Measurements from ENCODE around the gene OLA1.

The OLA1 gene

GRCh38 chr2:174224125-174224524 is 24.2 kb downstream of the OLA1 start:
- no peak for FAIRE-seq

DNA sequence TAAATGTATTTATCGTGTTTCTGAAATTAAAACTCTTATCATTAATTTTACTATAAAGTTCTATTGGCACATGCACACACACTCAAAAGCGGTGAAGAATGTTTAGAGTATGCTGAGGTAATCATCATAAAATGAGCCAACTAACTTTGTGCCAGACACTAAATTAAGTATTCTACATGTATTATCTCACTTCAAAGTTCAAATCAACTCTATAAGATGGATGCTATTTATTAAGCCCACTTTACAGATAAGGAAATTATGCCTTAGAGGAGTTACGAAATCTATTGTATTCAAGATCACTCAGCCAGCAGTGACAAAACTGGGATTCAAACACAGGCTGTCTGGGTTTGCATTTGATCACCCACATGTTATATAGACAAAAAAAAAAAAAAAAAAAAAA is 24.9 kb downstream of the OLA1 start:
- FAIRE-seq: no peak

DNA sequence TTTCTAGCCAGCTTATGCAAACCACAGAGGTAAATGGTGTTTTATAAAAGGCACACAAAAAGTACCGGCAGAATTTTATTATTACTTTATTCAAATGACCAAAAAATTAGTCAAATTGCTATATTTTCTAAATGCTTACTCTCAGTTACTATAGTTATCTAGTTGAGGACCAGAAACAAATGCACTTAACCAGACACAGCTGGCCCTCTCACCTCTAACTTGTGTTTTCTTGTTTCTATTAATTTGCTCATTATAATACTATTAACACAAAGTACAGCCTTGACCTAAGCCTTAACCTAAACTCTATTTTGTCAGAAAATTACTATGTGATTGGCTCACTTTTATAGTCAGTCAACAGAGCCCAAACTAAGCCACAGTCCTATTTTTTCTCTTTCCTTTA is 26.2 kb downstream of the OLA1 start:
- FAIRE-seq: no peak

DNA sequence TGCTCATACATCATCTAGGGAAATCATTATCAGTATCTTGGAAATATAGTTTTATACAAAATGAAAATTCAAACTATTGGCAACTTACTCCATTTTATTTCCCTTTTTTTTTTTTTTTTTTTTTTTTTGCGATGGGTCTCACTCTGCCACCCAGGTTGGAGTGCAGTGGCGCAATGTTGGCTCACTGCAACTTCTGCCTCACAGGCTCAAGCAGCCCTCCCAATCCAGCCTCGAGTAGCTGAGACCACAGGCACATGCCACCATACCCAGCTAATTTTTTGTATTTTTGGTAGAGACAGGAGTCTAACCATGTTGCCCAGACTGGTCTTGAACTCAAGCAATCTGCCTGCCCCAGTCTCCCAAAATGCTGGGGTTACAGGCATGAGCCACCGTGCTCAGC is 29.0 kb downstream of the OLA1 start:
- FAIRE-seq: no peak

DNA sequence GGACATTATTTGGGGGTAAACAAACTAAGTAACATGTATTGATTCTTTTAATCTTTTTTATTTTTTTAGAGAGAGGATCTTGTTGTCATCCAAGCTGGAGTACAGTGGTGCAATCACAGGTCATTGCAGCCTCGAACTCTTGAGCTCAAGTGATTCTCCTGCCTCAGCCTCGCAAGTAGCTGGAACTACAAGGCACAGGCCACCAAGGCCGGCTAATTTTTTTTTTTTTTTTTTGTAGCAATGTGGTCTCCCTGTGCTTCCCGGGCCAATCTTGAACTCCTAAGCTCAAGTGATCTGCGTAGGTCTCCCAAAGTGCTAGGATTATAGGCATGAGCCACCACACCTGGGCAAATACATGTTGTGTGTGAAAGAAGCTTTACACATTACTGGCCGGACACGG is 29.6 kb downstream of the OLA1 start:
- FAIRE-seq: no peak

DNA sequence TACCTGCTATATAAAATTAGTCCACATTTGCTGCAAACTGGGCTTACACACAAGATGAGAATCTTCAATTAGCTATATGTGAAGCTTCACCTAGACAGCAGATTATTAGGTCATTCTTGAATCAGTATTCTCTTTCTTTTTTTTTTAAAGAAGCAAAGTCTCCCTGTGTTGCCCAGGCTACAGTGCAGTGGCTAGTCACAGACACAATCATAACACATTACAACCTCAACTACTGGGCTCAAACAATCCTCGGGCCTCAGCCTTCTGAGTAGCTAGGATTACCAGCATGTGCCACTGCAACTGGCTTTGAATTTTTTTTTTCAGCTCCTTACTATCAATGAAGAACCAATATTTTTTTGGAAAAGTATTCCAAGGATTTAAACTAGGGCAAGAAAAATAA is 30.5 kb downstream of the OLA1 start:
- FAIRE-seq: no peak

DNA sequence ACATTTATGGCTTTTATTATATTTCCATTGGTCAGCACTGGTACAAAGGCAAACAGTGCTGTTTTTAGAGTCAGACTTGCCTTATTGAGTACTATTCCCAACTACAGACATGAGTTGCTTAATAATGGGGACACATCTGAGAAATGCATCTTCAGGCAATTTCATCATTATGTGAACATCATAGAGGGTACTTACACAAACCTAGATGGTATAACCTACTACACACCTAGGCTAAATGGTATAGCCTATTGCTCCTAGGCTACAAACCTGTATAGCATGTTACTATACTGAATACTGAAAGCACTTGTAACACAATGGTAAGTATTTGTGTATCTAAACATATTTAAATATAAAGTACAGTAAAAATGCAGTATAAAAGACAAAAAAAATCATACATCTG is 36.4 kb downstream of the OLA1 start:
- no peak for FAIRE-seq

- FAIRE-seq: no peak
Measured at GRCh38 chr2:174210862-174211261, 37.5 kb downstream of the OLA1 start.

GRCh38 chr2:174209325-174209724 is 39.0 kb downstream of the OLA1 start:
- no peak for FAIRE-seq

- no peak for FAIRE-seq
Measured at GRCh38 chr2:174208026-174208425, 40.3 kb downstream of the OLA1 start.

GRCh38 chr2:174205562-174205961 is 42.8 kb downstream of the OLA1 start:
- FAIRE-seq: no peak

GRCh38 chr2:174202188-174202587 is 46.1 kb downstream of the OLA1 start:
- no peak for FAIRE-seq

GRCh38 chr2:174198846-174199564 is 49.3 kb downstream of the OLA1 start:
- no peak for FAIRE-seq

DNA sequence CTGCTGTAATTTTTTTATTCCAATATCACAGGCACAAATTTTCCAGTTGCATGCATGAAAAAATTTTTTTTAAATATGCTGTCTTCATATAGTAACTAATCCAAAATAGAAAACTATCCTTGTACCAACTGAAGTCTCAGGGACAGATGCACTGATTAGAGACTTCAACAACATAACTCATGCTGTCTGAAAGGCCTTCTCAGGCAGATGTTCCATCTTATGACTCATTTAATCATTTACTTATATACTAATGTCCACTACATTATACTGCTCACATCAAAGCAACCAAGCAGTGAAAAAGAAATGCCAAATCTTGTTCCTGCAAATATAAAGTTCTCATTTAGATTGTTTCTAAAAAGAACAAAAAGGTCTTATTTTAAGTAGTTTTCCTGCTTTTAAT is 53.1 kb downstream of the OLA1 start:
- FAIRE-seq: no peak

DNA sequence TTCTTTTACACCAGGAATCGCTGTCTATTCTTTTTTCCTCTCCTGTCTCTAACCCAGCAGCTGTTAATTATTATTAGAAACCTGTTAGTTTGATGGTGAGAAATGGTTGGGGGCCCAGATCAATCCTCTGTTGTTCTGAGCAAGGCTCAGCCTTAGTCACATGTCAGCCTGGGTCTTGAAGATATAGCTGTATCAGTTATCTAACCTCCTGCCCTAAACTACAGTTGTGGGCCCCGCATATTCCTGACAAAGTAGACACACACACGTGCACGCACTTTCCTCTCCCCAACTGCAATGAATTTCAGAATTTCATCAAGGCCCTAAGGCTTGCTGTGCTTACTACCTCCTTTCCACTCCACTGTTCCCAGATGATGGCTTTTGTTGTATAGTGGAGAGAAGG is 54.6 kb downstream of the OLA1 start:
- no peak for FAIRE-seq

- peak; percentile 32 for FAIRE-seq
Measured at GRCh38 chr2:174192664-174193063, 55.7 kb downstream of the OLA1 start.

GRCh38 chr2:174191342-174192074 is 56.8 kb downstream of the OLA1 start:
- FAIRE-seq: no peak

DNA sequence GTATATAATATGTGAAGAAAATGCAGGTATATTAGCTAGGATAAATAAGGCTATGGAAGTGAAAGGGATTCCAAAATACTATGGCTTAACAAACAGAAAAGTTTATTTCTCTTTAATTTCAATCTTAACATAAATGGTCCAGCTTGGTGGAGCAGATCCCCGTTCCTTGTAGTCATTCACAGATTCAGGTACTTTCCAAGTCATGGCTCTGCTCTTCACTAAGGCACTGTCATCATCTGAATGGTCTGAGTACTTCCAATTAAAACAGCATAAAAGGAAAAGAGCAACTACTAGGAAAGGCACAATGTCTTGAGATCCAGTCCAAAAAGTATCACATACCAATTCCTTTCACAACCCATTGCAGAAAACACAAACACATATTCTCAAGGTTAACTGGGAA is 63.4 kb downstream of the OLA1 start:
- FAIRE-seq: no peak

DNA sequence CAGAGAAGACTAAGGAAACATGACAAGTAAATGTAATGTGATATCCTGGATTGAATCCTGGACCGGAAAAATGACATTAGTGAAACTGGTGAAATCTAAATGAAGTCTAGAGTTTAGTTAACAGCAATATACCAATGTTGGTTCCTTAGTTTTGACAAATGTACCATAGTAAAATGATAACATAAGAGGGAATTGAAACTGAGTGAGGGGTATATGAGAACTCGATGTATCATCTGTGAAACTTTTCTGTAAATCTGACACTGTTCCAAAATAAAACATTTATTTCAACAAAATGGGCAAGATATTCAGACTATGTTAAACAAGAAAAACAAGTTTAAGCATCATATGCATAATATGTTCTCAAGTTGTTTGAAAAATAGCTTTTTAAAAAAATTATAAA is 63.8 kb downstream of the OLA1 start:
- FAIRE-seq: no peak

- FAIRE-seq: no peak
Measured at GRCh38 chr2:174183076-174183475, 65.3 kb downstream of the OLA1 start.

DNA sequence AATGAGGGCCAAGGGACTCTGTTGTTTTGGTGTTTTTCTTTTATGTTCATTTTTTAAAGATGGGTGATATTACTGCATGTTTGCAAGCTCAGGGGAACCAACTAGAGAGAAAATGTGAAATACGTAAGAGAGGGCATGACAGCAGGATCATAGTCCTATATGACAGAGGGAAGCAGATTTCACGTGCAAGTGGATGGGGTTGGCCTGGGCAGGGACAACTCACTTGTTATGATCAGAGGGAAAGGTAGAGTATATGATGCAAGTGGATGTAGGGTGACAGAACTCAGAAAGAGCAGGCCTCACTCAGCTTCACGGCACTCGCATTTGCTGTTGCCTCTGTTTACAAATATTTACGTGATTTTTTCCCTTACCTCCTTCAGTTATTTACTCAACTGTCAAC is 67.0 kb downstream of the OLA1 start:
- FAIRE-seq: no peak

DNA sequence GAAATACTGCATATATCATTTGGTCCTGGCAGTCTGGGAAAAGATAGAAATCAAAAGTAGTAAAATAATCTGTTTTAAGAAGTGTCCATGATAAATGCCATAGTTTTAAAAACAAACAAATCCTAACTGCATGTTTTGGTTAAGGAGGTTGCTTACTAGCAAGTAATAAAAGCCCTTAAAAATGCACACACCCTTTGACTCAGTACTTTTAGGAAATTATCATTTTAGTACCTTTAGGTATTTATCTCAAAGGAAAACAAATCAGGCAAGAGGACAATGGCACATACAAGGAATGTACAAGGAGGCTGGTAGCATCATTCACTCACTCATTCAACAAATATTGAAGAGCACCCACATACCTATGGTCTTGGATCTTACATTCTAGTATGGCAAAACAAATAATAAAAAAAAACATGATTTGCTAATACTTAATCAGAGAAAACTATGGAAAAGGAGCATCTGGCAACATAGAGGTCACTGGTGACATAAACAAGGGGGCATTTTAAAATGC is 67.6 kb downstream of the OLA1 start:
- no peak for FAIRE-seq

DNA sequence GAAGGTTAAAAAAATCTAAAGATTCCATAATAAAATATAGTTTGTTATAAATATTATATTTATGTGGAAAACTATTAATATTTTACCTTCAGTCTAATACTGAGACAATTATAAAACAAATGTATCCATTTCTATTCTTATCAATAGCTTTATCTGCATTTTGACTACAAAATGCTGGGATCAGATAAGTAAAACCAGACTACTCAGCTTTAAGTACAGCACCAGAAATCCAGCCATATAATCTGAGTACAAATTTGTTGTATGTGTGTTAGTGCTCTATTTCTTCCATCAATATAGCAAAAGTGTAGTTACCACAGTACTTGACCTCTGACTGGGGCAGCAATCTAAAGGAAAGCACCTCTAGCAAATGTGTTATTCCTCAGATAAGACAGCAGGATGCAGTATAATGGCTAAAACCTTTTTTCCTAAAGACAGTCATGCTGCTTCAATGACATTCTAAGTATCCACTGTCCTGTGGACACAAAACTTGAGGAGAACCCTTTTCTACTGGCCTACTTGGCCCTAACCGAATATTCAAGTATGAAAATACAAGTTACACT is 68.1 kb downstream of the OLA1 start:
- peak; percentile 25 for FAIRE-seq

DNA sequence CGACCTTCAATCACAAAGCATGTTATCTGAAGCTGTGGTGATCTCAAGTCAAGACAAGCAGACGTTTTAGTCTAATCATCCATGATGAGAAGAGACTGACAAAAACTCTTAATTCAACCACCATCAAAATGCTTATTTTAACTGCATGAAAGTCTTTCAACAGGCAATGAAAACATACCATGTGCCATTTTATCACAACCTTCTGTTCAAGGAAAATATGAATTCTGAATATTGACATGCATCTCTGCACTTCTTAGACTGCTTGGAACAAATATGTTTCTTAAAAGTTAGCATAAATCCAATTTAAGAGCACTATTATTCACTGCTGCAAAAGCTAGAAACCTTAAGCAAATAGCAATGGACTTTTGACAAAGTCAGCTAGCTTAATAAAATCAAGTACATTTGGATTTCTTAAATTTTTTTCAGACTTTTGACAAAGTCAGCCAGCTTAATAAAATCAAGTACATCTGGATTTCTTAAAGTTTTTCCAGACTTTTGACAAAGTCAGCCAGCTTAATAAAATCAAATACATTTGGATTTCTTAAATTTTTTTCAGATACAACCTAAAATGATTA is 70.9 kb downstream of the OLA1 start:
- FAIRE-seq: no peak
